ENCODE measurements around the gene GARRE1.
"Not testable (repeated sequence)": the region's sequence is repeated elsewhere in the genome, so short reads cannot be mapped to it uniquely, and the experiment has no call there.

The GARRE1 gene

DNA sequence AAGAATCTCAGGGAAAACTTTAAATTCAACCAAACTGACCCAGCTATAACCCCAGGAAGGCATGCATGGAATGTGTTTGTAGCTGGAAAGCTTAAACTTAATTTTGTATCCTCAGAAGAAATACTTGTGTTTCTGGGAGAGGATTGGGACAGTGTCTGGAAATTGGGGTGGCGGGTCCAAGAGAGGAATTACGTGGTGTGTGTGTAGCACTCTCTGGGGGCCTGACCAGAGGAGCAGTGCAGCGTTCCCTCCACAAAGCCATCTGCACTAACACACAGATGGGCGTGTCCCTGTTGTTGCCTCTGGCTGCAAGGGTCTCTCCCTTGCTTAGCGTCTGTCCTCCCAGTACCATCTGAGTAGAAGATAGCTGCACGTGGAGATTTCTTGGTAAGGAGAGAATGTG is 6.4 kb downstream of the GARRE1 start:
- no peak for DNase-seq

DNA sequence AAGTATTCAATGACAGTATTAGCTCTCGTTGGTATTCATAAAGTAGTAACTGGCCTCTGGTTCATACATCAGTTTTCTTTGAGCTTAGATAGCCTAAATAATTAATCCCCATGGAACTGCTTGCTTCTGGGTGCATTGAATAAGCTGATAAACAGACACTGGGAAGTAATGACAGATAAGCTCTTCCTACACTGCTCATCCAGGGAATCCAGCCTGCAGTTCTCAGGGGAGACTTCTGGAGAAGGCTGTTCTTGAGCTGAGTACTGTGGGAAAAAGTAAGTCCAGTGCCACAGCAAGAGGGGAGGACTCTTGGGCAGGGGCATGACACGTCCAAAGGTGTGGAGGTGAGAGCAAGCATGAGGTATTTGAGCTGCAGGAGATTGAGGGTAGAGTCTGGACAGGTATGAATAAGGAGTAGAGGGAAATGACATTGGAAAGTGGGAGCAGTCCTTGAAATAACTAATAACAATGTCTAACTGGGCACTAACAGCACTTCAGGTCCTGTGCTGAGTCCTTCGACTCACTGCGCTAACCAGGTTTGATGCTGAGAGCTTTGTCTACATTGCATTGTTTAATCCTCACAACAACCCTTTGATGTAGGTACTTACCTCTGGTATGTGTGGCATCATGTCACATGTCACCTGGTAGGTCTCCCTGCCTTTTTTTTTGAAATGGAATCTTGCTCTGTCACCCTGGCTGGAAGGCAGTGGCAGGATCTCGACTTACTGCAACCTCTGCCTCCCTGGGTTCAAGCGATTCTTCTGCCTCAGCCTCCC is 7.2 kb downstream of the GARRE1 start:
- no peak for DNase-seq

DNA sequence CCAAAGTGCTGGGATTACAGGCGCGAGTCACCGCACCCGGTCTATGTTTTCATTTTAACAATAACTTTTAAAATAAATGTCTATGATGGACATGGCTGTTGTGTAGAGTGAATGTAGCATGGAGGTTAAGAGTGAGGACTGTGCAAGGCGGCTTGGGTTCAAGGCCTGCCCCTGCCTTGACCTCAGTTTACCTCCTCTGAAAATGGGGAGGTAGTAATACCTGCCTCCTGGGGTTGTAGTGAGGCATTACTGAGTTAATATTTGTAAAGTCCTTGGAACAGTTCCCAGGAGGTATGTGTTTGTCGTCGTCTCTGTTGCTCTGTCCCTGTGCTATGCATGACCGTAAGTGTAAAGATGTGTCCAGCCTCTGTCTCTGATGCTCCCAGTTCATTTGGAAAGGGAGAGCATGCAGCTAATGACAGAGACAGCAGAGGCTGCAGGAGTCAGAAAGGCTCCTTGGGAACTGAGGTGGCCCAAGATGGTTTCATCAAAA is 9.4 kb downstream of the GARRE1 start:
- no peak for DNase-seq

DNA sequence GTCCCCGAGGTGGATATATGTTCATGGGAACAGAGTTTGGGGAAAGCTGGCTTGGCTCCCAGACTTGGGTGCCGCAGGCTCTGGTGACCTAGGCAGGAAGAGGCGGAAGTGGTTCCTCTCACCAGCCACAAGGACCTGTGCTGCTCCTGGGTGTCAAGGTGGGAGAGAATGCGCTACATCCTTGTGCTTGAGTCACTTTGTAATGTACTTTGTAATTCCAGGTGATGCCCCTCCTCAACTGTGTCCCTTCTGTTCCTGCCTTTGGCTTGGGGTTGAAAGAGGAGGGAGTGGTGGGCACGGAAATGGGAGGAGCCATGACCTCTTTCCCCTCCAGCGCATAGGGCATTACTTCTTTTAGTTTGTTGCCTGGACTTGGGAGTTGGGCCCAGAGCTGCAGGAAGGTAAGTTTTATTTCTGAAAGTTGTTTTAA is 10.9 kb downstream of the GARRE1 start:
- no peak for DNase-seq

DNA sequence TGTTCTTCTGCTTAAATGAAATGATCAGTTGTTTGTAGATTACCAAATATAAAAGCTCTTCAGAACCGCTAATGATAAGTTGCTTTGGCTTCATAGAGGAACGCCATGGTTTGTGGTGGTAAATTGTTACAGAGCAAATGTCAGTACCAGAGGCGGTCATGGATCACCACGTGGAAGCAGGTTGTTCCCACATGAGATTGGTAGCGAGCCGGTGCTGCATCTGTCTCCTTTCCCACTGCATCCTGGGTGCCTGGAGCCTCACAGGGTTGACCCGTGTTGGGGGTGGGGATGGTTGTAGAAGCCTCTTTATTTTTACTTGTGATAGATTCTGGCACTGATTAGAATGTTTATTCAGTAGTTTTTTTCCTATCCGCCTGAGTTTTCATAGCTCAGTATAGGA is 14.7 kb downstream of the GARRE1 start:
- no peak for DNase-seq

DNA sequence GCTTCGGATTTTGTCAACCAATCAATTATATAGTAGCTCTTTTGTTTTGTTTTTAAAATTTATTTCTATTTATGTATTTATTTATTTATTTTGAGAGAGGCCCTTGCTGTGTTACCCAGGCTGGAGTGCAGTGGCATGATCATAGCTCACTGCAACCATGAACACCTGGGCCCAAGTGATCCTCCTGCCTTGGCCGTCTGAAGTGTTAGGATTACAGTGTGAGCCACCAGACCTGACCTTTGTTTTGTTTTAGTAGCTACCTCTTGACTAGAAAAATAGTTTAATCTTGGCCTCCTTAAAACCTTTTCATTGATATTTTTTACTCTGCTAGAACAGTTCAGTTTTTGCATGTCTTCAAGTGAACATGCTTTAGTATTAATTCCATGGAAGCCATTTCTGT is 15.1 kb downstream of the GARRE1 start:
- no peak for DNase-seq

DNA sequence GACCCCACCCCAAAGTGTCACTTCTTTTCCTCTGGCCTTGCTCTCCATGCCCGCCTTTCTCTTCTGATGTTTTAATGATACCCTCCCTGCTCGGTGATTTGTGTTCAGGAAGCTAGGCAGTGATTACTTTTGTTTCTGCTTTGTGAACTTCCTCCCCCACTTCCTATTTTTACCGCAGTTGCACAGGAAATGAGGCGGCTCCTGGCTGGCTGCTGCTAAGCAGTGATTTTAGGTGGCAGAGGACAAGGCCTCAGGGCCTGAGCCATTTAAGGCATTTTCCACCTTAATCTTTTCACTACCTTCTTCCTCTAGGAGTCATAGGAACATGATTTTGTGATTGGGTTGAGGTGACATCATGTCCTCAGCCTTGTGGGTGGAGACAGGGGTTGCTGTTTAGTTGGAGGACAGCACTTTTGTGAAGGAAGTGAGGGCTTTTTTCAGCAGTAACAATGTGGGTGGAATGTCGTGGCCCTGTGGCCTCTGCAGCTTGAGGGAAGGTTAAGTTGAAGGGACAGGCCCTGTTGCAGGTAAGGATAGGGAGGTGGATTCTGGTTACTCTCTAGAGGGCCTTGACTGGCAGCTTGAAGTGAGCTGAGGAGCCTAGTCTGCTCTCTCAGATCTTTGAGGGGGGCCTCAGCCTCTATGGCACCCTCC is 15.7 kb downstream of the GARRE1 start:
- no peak for DNase-seq

DNA sequence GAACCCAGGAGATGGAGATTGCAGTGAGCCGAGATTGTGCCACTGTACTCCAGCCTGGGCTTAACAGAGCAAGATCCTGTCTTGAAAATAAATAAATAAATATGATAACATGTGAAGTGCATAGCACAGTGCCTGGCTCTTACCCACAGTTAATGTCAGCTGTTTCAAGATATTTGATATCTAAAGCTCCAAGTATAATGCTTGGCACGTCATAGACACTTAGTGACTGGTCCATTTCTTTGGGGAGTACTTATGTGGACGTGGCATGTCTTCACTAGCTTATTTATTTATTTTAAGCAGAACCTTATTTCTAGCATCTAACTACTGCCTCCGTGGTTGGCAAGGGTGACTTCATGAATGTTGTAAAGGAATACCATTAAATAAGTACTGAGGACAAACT is 18.8 kb downstream of the GARRE1 start:
- DNase-seq: no peak

DNA sequence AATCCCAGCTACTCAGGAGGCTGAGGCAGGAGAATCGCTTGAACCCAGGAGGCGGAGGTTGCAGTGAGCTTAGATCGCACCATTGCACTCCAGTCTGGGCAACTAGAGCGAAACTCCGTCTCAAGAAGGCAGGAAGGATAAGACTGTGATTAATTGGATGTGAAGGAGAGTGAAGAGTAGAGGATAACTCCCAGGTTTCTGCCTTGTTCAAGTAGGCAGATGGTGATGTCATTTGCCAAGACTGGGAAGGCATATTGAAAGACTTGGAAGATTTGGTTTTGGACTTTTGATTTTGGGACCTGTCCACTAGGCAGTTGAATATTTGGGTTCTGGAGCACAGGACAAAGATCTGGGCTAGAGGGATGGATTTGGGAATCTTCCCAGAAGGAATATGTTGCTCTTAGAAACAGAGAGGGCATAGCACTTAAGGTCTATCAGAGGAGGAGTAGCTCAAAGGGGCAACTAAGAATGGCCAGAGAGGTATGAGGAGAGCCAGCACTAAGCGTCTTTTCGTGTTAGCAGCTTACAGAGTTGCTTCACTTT is 20.0 kb downstream of the GARRE1 start:
- no peak for DNase-seq

DNA sequence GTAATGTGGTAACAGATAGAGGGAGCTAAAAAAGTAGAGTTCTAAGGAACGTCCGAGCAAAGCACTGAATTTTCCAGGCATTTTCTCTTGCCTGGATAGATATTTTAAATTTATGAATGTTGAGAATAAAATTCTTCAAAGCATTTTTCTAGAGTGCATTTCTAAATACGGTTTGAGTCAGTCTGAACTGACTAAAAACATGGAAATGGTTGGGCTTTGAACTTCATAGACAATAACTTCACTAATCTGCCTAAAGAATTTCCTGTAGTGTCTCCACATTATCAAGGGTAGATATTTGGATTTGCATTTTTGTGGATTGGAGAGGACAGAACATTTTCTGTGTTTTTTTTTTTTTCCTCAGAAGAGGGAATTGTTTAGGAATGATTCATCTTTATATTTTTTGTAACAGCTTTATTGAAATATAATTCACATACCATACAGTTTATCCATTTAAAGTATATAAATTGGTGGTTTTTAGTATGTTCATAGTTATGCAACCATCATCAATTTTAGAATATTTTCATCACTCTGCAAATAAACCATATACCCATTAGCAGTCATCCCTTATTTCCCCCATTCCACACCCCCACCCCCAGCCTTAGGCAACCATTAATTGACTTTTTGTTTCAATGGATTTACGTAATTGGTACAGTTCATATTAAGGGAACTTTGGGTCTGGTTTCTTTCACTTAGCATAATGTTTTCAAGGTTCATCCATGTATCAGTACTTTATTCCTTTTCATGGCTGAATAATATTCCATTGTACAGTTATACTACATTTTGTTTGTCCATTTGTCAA is 20.7 kb downstream of the GARRE1 start:
- DNase-seq: no peak

DNA sequence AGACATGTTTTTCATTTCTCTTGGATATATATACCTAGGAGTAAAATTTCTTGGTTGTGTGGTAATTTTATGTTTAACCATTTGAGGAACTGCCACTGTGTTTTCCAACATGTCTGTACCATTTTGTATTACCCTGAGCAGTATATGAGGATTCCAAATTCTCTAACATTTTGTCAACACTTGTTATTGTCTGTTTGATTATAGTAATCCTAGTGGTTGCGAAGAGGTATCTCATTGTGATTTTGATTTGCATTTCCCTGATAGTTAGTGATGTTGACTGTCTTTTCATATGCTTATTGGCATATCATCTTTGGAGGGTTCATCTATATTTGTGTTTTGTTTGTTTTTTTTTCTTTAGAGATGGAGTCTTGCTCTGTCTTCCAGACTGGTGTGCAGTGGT is 21.4 kb downstream of the GARRE1 start:
- DNase-seq: no peak

DNA sequence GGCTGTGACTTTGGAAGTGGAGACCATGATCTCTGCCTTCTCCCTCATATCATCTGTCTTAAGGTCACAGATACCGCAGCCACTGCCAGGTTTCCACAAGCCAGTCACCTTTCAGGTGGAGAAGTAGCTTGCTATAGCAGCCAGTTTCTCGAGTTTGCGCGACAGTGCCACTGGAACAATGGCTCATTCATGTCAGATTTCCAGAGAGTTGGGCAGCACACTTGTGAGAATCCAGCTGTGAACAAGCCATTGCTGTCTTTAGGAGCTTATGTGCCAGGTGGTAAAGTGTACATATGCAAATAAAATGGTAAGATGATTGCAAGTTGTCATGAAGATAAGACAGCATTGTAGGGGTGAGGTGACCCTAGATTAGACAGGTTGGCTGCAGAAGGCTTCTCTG is 22.3 kb downstream of the GARRE1 start:
- DNase-seq: no peak

DNA sequence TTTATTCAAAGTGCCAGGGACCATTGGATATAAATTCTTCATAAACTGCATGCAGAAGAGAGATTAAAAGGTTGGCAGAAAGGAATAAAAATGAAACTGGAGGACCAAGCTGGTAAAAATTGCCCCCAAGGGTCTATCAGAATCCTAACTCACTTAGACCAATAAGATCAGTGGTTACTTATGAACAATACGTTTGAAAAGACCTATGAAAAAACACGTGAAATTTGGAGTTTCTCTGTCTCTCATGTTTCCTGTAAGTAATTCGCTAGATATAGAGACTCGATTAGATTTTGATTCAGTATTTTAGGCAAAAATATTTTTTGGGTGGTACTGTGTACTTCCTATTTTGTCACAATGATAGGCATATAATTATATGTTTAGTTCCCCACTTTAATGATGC is 22.9 kb downstream of the GARRE1 start:
- DNase-seq: no peak

DNA sequence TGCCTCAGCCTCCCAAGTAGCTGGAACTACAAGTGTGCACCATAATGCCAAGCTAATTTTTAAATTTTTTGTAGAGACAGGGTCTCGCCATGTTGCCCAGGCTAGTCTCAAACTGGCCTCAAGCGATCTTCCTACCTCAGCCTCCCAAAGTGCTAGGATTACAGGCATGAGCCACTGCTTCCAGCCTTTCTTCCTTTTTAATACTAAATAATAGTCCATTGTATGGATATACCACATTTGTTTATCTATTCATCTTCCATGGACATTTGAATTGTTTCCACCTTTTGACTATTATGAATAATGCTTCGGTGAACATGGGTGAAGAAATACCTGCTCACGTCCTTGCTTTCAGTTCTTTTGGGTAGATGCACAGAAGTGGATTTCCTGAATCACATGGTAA is 24.4 kb downstream of the GARRE1 start:
- no peak for DNase-seq

DNA sequence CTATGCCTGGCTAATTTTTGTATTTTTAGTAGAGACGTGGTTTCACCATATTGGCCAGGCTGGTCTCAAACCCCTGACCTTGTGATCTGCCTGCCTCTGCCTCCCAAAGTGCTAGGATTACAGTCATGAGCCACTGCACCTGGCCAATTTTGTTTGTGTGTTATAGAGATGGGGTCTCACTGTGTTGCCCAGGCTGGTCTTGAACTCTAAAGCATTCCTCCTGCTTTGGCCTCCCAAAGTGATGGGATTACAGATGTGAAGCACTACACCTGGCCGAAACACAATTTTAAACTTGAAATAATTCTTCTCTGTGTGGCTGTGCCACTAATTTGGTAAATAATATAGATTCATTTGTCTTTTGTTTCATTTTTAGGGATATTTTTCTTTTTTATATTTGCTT is 27.1 kb downstream of the GARRE1 start:
- DNase-seq: not testable (repeated sequence)

DNA sequence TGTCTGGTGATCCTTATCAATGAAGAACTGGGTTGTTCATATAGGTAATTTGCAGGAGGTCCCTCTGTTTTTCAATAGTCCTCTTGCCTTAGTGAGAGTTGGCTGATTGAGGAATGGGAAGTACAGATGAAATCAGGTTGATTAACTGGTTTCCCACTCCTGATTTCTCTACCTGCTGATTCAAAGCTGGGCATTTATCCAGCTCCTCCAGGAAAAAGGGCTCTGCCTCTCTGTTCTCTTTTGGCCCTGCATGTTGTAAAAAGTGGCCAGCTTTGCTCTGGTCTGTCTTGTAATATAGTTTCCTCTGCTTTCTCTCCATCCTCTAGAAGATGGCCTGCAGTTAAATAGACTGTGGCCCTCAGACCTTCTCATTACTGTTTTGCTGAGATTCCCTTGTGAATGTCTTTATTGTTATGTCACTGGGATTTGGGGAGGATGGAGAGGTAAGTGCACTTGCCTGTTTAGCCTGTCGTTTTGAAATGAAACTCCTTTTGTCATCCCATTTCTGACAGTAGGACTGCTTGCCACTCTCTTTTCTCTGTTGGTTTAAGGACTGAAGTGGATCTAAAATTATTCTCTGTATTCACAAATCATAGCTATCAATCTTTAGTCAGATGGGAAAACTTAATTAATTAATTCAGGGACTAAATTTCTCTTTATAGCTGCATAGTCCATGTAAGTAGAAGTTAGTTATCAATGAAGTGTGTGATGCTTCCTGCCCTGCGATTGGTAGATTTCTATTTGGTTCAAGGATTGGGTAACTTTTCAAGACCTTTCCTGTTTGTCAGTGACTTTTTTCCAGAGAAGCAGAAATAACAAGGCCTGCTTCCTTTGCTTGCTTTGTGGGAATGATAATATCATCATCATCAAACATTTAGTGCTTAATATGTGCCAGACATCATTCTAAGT is 28.5 kb downstream of the GARRE1 start:
- DNase-seq: no peak

DNA sequence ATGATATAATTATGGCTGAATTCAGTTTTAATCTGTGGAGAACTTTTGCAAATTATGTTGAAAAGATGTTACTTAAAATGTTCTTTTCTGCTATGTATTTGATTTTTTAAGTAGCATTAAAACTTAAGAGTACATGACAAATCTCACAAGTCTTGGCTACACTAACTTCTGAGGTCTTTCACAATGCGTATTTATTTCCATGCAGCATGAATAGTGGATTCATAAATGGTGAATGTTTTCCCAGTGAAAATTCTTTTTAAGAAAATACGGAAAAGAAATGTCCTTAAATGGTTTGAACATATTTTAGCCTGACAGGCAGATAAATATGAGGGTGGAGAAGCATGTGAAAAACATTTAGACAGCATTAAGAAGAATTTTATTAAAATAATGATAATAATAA is 30.2 kb downstream of the GARRE1 start:
- no peak for DNase-seq

DNA sequence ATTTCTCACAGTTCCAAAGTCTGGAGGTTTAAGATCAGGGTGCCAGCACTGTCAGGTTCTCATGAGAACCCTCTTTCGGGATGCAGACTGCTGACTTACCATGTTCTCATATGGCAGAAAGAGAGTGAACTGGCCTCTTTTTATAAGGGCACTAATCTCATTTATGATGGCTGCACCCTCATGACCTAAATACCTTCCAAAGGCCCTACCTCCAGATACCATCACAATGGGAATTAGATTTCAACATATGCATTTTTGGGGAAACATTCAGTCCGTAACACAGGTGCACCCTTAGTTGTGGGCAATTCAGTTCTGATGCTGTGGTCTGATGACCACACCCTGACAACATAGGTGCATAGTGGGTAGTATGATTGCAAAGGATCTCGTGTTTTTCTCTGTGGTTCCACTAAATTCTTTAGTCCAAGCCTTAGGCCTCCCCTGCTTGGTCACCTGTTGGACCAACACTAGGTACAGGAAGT is 33.3 kb downstream of the GARRE1 start:
- DNase-seq: no peak

DNA sequence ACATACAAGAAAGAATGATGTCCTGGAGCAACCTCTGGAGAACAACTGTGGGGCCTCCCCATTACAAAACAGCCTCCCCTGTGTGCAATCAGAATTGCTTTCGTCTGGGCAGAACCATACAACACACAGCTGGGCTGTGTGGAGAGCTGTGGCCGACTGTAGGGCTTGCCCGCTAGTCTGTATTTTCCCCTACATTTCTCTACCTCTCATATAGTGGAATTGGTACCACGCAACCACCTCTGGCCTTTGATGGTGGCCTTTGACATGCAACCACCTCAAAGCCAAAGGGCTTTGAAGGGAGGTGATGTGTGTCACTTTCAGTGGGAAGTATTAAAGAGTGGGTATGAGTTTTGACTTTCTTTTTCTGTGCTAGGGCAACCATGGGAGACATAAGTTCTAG is 34.0 kb downstream of the GARRE1 start:
- DNase-seq: no peak

DNA sequence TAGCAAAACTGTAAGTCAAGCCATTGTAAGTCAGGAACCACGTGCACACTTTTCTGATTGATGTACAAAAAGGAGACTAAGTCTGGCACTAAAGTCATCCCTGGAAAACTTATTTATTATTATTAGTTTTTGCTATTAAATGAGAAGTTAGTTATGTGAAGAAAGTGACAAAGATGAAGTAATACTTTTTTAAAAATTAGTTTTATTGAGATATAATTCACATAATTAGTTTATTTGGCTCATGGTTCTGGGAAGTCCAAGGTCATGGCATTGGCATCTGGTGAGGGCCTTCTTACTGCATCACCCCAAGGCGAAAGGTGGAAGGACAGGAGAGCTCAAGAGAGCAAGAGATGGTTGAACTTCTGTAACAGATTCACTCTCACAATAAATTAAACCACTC is 36.9 kb downstream of the GARRE1 start:
- no peak for DNase-seq

DNA sequence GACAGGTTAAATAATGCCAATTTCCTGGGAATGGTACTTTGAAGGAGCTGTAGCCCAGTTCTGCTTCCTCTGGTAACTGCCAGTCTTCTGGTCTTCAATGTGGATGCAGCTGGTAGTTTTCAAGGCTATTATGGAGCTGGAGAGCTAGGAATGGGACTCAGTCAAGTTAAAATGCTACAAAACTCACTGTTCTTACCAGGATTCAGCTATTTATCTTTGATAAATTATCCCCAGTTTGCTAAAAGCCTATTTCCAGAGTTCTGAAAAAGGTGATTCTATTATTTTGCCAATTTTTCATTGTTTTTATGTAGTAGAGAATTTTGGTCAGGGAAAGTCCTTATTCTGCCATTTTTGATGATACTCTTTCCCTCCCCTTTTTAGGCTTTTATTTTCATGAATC is 40.7 kb downstream of the GARRE1 start:
- no peak for DNase-seq

DNA sequence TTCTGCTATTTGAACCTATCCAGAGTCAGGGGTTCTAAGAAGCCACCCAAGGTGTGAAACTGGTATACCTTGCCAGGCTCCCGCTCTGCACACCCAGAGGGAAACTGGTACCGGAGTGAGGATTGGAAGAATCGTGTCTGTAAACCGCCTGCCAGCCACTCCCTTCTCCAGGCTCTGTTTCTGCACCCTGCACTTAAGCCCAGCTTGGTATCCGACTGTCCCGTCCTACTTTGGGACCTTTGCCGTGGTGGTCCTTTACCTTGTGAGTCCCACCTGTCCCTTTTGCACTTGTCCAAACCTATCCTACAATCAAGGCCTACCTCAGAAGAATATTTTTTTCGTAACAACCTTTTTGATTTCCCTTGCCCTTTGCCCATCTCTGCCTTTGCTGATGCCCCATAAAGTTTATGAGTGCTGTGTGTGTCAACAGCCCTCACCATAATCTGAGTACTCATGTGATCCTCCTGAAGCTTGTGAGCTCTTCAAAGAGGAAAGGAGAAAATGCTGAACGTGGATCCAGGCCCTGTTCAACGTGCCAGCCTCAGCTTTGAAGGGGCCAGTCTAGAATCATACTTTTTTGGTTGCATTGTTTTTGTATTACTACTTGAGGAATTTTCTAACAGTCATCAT is 44.7 kb downstream of the GARRE1 start:
- DNase-seq: no peak
